ENCODE results near the gene ZNF205. TPM values are rescaled to one million over a fixed set of nuclear protein-coding genes. Genes with fewer than 3 reads are reported as not detected.
"Not testable (repeated sequence)": the region's sequence is repeated elsewhere in the genome, so short reads cannot be mapped to it uniquely, and the experiment has no call there.

Gene ZNF205
- 10 to 100 TPM in 1 of 2 donors, 1 to 10 TPM in 1; 8.4 to 18.0 TPM for polyA plus RNA-seq

- Histone ChIP-seq H3K27me3 (ENCODE audit: control insufficient read depth in 1 of 2, insufficient read depth in 2 of 2, low read length in 2 of 2) (no peaks in the 10 kb centered on the region), H3K4me1 (ENCODE audit: control insufficient read depth in 2 of 2, insufficient read depth in 2 of 2, low read length in 1 of 2) (peaks cover 4 to 7% of the 10 kb centered on the region in 2 donors), H3K4me3 (ENCODE audit: low read depth in 1 of 2, low read length in 2 of 2) (peak within 1 kb of the TSS; percentile 66 to 84), H3K9me3 (ENCODE audit: control insufficient read depth in 2 of 2, insufficient read depth in 1 of 2, low read depth in 1 of 2, low read length in 1 of 2) (no peaks in the 10 kb centered on the region), H3K27ac (ENCODE audit: low read depth in 2 of 2, low read length in 1 of 2) (peak within 1 kb of the TSS; percentile 17 to 50), H3K36me3 (ENCODE audit: control insufficient read depth in 2 of 2, insufficient read depth in 2 of 2, low read length in 1 of 2) (peaks cover 2 to 4% of the 10 kb centered on the region in 2 donors)
- 10 to 13% methylated on average over 22 to 23 of the region's 23 CpGs for WGBS, 2 donors
These were observed at the start of gene ZNF205 for GRCh38 chr16:3112058-3112880. TSS of gene ZNF205 (plus strand) at chr16:3112586. CDS start at chr16:3113431, 845 bp downstream.

- no peaks in the 10 kb centered on the region for H3K27me3 ChIP-seq (ENCODE audit: control insufficient read depth in 1 of 2, insufficient read depth in 2 of 2, low read length in 2 of 2)
- H3K4me3 ChIP-seq (ENCODE audit: low read depth in 1 of 2, low read length in 2 of 2) = no peak overlapping the region
- H3K9me3 ChIP-seq (ENCODE audit: control insufficient read depth in 2 of 2, insufficient read depth in 1 of 2, low read depth in 1 of 2, low read length in 1 of 2) = no peaks in the 10 kb centered on the region
- 92 to 94% methylated on average over 8 of the region's 8 CpGs for WGBS, 2 donors
- H3K36me3 ChIP-seq (ENCODE audit: control insufficient read depth in 2 of 2, insufficient read depth in 2 of 2, low read length in 1 of 2) = no peaks in the 10 kb centered on the region
- H3K4me1 ChIP-seq (ENCODE audit: control insufficient read depth in 2 of 2, insufficient read depth in 2 of 2, low read length in 1 of 2) = peaks cover 10 to 11% of the 10 kb centered on the region in 2 donors
- H3K27ac ChIP-seq (ENCODE audit: low read depth in 2 of 2, low read length in 1 of 2) = no peak overlapping the region
These were observed 48.6 kb upstream of the ZNF205 start for GRCh38 chr16:3063625-3064386.

GRCh38 chr16:3065069-3065741 is 47.2 kb upstream of the ZNF205 start, which contains the start of gene IL32:
TSS of gene IL32 (plus strand) at chr16:3065640. CDS start at chr16:3065812, 172 bp downstream.
- H3K4me1 ChIP-seq (ENCODE audit: control insufficient read depth in 2 of 2, insufficient read depth in 2 of 2, low read length in 1 of 2) = peaks cover 4 to 10% of the 10 kb centered on the region in 2 donors
- peak within 1 kb of the TSS; percentile 34 to 46 for H3K4me3 ChIP-seq (ENCODE audit: low read depth in 1 of 2, low read length in 2 of 2)
- H3K27me3 ChIP-seq (ENCODE audit: control insufficient read depth in 1 of 2, insufficient read depth in 2 of 2, low read length in 2 of 2) = no peaks in the 10 kb centered on the region
- no peaks in the 10 kb centered on the region for H3K9me3 ChIP-seq (ENCODE audit: control insufficient read depth in 2 of 2, insufficient read depth in 1 of 2, low read depth in 1 of 2, low read length in 1 of 2)
- peak within 1 kb of the TSS; percentile 45 to 54 for H3K27ac ChIP-seq (ENCODE audit: low read depth in 2 of 2, low read length in 1 of 2)
- WGBS, 2 donors = 27 to 40% methylated on average over 12 to 13 of the region's 13 CpGs
- H3K36me3 ChIP-seq (ENCODE audit: control insufficient read depth in 2 of 2, insufficient read depth in 2 of 2, low read length in 1 of 2) = no peaks in the 10 kb centered on the region

- Histone ChIP-seq H3K27me3 (ENCODE audit: control insufficient read depth in 1 of 2, insufficient read depth in 2 of 2, low read length in 2 of 2) (no peaks in the 10 kb centered on the region), H3K4me1 (ENCODE audit: control insufficient read depth in 2 of 2, insufficient read depth in 2 of 2, low read length in 1 of 2) (peaks cover 4 to 10% of the 10 kb centered on the region in 2 donors), H3K9me3 (ENCODE audit: control insufficient read depth in 2 of 2, insufficient read depth in 1 of 2, low read depth in 1 of 2, low read length in 1 of 2) (no peaks in the 10 kb centered on the region), H3K36me3 (ENCODE audit: control insufficient read depth in 2 of 2, insufficient read depth in 2 of 2, low read length in 1 of 2) (no peaks in the 10 kb centered on the region), H3K4me3 (ENCODE audit: low read depth in 1 of 2, low read length in 2 of 2) (peak overlapping the region; percentile 34 to 46), H3K27ac (ENCODE audit: low read depth in 2 of 2, low read length in 1 of 2) (peak overlapping the region; percentile 45 to 54)
- 51 to 56% methylated on average over 25 to 26 of the region's 26 CpGs for WGBS, 2 donors
These were observed 46.5 kb upstream of the ZNF205 start for GRCh38 chr16:3065742-3066439.

GRCh38 chr16:3066440-3066748 is 46.0 kb upstream of the ZNF205 start:
- H3K27me3 ChIP-seq (ENCODE audit: control insufficient read depth in 1 of 2, insufficient read depth in 2 of 2, low read length in 2 of 2) = no peaks in the 10 kb centered on the region
- H3K4me1 ChIP-seq (ENCODE audit: control insufficient read depth in 2 of 2, insufficient read depth in 2 of 2, low read length in 1 of 2) = peaks cover 4 to 10% of the 10 kb centered on the region in 2 donors
- WGBS, 2 donors = 79 to 85% methylated on average over 7 of the region's 7 CpGs
- H3K27ac ChIP-seq (ENCODE audit: low read depth in 2 of 2, low read length in 1 of 2) = no peak overlapping the region
- H3K4me3 ChIP-seq (ENCODE audit: low read depth in 1 of 2, low read length in 2 of 2) = peak overlapping the region; percentile 34 to 46
- no peaks in the 10 kb centered on the region for H3K36me3 ChIP-seq (ENCODE audit: control insufficient read depth in 2 of 2, insufficient read depth in 2 of 2, low read length in 1 of 2)
- no peaks in the 10 kb centered on the region for H3K9me3 ChIP-seq (ENCODE audit: control insufficient read depth in 2 of 2, insufficient read depth in 1 of 2, low read depth in 1 of 2, low read length in 1 of 2)

GRCh38 chr16:3068487-3068886 is 43.9 kb upstream of the ZNF205 start:
- no peaks in the 10 kb centered on the region for H3K27me3 ChIP-seq (ENCODE audit: control insufficient read depth in 1 of 2, insufficient read depth in 2 of 2, low read length in 2 of 2)
- H3K4me1 ChIP-seq (ENCODE audit: control insufficient read depth in 2 of 2, insufficient read depth in 2 of 2, low read length in 1 of 2) = peaks cover 4 to 10% of the 10 kb centered on the region in 2 donors
- H3K4me3 ChIP-seq (ENCODE audit: low read depth in 1 of 2, low read length in 2 of 2) = no peak overlapping the region
- H3K36me3 ChIP-seq (ENCODE audit: control insufficient read depth in 2 of 2, insufficient read depth in 2 of 2, low read length in 1 of 2) = no peaks in the 10 kb centered on the region
- H3K9me3 ChIP-seq (ENCODE audit: control insufficient read depth in 2 of 2, insufficient read depth in 1 of 2, low read depth in 1 of 2, low read length in 1 of 2) = no peaks in the 10 kb centered on the region
- WGBS, 2 donors = 46 to 61% methylated on average over 4 of the region's 4 CpGs
- no peak overlapping the region for H3K27ac ChIP-seq (ENCODE audit: low read depth in 2 of 2, low read length in 1 of 2)

GRCh38 chr16:3069146-3069545 is 43.2 kb upstream of the ZNF205 start:
- H3K4me1 ChIP-seq (ENCODE audit: control insufficient read depth in 2 of 2, insufficient read depth in 2 of 2, low read length in 1 of 2) = peaks cover 10% of the 10 kb centered on the region in 2 donors
- WGBS, 2 donors = 85% methylated on average over 10 of the region's 11 CpGs
- H3K36me3 ChIP-seq (ENCODE audit: control insufficient read depth in 2 of 2, insufficient read depth in 2 of 2, low read length in 1 of 2); H3K27me3 ChIP-seq (ENCODE audit: control insufficient read depth in 1 of 2, insufficient read depth in 2 of 2, low read length in 2 of 2); H3K4me3 ChIP-seq (ENCODE audit: low read depth in 1 of 2, low read length in 2 of 2); H3K27ac ChIP-seq (ENCODE audit: low read depth in 2 of 2, low read length in 1 of 2); H3K9me3 ChIP-seq (ENCODE audit: control insufficient read depth in 2 of 2, insufficient read depth in 1 of 2, low read depth in 1 of 2, low read length in 1 of 2): not testable (repeated sequence)

GRCh38 chr16:3070608-3071111 is 41.7 kb upstream of the ZNF205 start:
- H3K27ac ChIP-seq (ENCODE audit: low read depth in 2 of 2, low read length in 1 of 2) = no peak overlapping the region
- no peak overlapping the region for H3K4me3 ChIP-seq (ENCODE audit: low read depth in 1 of 2, low read length in 2 of 2)
- WGBS, 2 donors = 89 to 90% methylated on average over 9 of the region's 9 CpGs
- H3K36me3 ChIP-seq (ENCODE audit: control insufficient read depth in 2 of 2, insufficient read depth in 2 of 2, low read length in 1 of 2) = no peaks in the 10 kb centered on the region
- no peaks in the 10 kb centered on the region for H3K27me3 ChIP-seq (ENCODE audit: control insufficient read depth in 1 of 2, insufficient read depth in 2 of 2, low read length in 2 of 2)
- peaks cover 0 to 3% of the 10 kb centered on the region in 2 donors for H3K9me3 ChIP-seq (ENCODE audit: control insufficient read depth in 2 of 2, insufficient read depth in 1 of 2, low read depth in 1 of 2, low read length in 1 of 2)
- peaks cover 6 to 9% of the 10 kb centered on the region in 2 donors for H3K4me1 ChIP-seq (ENCODE audit: control insufficient read depth in 2 of 2, insufficient read depth in 2 of 2, low read length in 1 of 2)

GRCh38 chr16:3071655-3072054 is 40.7 kb upstream of the ZNF205 start:
- no peak overlapping the region for H3K4me3 ChIP-seq (ENCODE audit: low read depth in 1 of 2, low read length in 2 of 2)
- peaks cover 0 to 3% of the 10 kb centered on the region in 2 donors for H3K9me3 ChIP-seq (ENCODE audit: control insufficient read depth in 2 of 2, insufficient read depth in 1 of 2, low read depth in 1 of 2, low read length in 1 of 2)
- no peaks in the 10 kb centered on the region for H3K36me3 ChIP-seq (ENCODE audit: control insufficient read depth in 2 of 2, insufficient read depth in 2 of 2, low read length in 1 of 2)
- no peak overlapping the region for H3K27ac ChIP-seq (ENCODE audit: low read depth in 2 of 2, low read length in 1 of 2)
- H3K4me1 ChIP-seq (ENCODE audit: control insufficient read depth in 2 of 2, insufficient read depth in 2 of 2, low read length in 1 of 2) = peaks cover 6 to 9% of the 10 kb centered on the region in 2 donors
- no peaks in the 10 kb centered on the region for H3K27me3 ChIP-seq (ENCODE audit: control insufficient read depth in 1 of 2, insufficient read depth in 2 of 2, low read length in 2 of 2)
- WGBS, 2 donors = 83 to 87% methylated on average over 7 of the region's 7 CpGs

Data from esophagus (tissue), 2 donors.